ENCODE measurements around the gene ARHGAP24. TPM values are rescaled to one million over a fixed set of nuclear protein-coding genes. Genes with fewer than 3 reads are reported as not detected.

ARHGAP24 gene
- total and polyA plus RNA-seq, 4 donors: 1.8 to 15.2 (median 3.3) TPM

- H3K27ac ChIP-seq (ENCODE audit: low read depth in 1 of 2, low read length in 2 of 2): no peak overlapping the region
- 70% methylated on average over 5 of the region's 5 CpGs for WGBS
Measured at GRCh38 chr4:85607624-85608023, 132.7 kb downstream of the ARHGAP24 start.

GRCh38 chr4:85610450-85610849 is 135.5 kb downstream of the ARHGAP24 start:
- H3K27me3 ChIP-seq (ENCODE audit: control insufficient read depth in 4 of 4, insufficient read depth in 4 of 4, low read length in 3 of 4): no peaks in the 10 kb centered on the region
- H3K9ac ChIP-seq (ENCODE audit: low read depth in 1 of 2, low read length in 2 of 2): no peak overlapping the region
- H3K4me3 ChIP-seq (ENCODE audit: low read depth in 1 of 3, low read length in 3 of 3): no peak overlapping the region
- H3K36me3 ChIP-seq (ENCODE audit: control insufficient read depth in 4 of 4, insufficient read depth in 3 of 4, low read depth in 1 of 4, low read length in 3 of 4): no peaks in the 10 kb centered on the region
- WGBS: 96% methylated on average over 2 of the region's 2 CpGs
- no peak for DNase-seq (ENCODE audit: low spot score)
- H3K27ac ChIP-seq (ENCODE audit: low read depth in 1 of 2, low read length in 2 of 2): no peak overlapping the region
- H3K9me3 ChIP-seq (ENCODE audit: control insufficient read depth in 4 of 4, low read length in 3 of 4): no peaks in the 10 kb centered on the region
- H3K4me1 ChIP-seq (ENCODE audit: control insufficient read depth in 4 of 4, insufficient read depth in 4 of 4, low read length in 3 of 4): no peaks in the 10 kb centered on the region
- no peak for TF ChIP-seq ZBTB33 (IDR thresholded peaks at IDR 0.05)
- no peak for TF ChIP-seq MAX (IDR thresholded peaks at IDR 0.05)
- no peak for TF ChIP-seq RAD21 (IDR thresholded peaks at IDR 0.05)
- TF ChIP-seq FOXA1 (IDR thresholded peaks at IDR 0.05): no peak
- TF ChIP-seq CTCF (IDR thresholded peaks at IDR 0.05; ENCODE audit: low read depth, low read length, missing input control): no peak
- TF ChIP-seq EGR1 (IDR thresholded peaks at IDR 0.05; ENCODE audit: low read depth in 2 of 2): no peak
- no peak for TF ChIP-seq HNF4G (IDR thresholded peaks at IDR 0.05)
- TF ChIP-seq RXRA (IDR thresholded peaks at IDR 0.05): no peak
- TF ChIP-seq NR2F2 (IDR thresholded peaks at IDR 0.05): no peak
- TF ChIP-seq ATF3 (IDR thresholded peaks at IDR 0.05): no peak
- TF ChIP-seq SP1 (IDR thresholded peaks at IDR 0.05): no peak
- no peak for TF ChIP-seq TAF1 (conservative IDR thresholded peaks at IDR 0.05)
- TF ChIP-seq GABPA (IDR thresholded peaks at IDR 0.05 in 1 of 2, conservative IDR thresholded peaks at IDR 0.05 in 1 of 2): no peak
- TF ChIP-seq REST (IDR thresholded peaks at IDR 0.05): no peak
- no peak for TF ChIP-seq HNF4A (conservative IDR thresholded peaks at IDR 0.05)

More at GRCh38 chr4:85607624-85608023, 132.7 kb downstream of the ARHGAP24 start:
- no peaks in the 10 kb centered on the region for H3K36me3 ChIP-seq (ENCODE audit: control insufficient read depth in 4 of 4, insufficient read depth in 3 of 4, low read depth in 1 of 4, low read length in 3 of 4)
- TF ChIP-seq SP1 (IDR thresholded peaks at IDR 0.05): no peak
- no peak for TF ChIP-seq TAF1 (conservative IDR thresholded peaks at IDR 0.05)
- TF ChIP-seq FOXA1 (IDR thresholded peaks at IDR 0.05): no peak
- TF ChIP-seq REST (IDR thresholded peaks at IDR 0.05): no peak
- TF ChIP-seq HNF4G (IDR thresholded peaks at IDR 0.05): no peak
- TF ChIP-seq RAD21 (IDR thresholded peaks at IDR 0.05): no peak
- TF ChIP-seq FOXA2 (IDR thresholded peaks at IDR 0.05): no peak
- no peak for TF ChIP-seq NR2F2 (IDR thresholded peaks at IDR 0.05)
- no peak for TF ChIP-seq JUND (IDR thresholded peaks at IDR 0.05)
- no peak for TF ChIP-seq RXRA (IDR thresholded peaks at IDR 0.05)
- H3K4me1 ChIP-seq (ENCODE audit: control insufficient read depth in 4 of 4, insufficient read depth in 4 of 4, low read length in 3 of 4): no peaks in the 10 kb centered on the region
- H3K27me3 ChIP-seq (ENCODE audit: control insufficient read depth in 4 of 4, insufficient read depth in 4 of 4, low read length in 3 of 4): no peaks in the 10 kb centered on the region
- no peak overlapping the region for H3K9ac ChIP-seq (ENCODE audit: low read depth in 1 of 2, low read length in 2 of 2)
- no peak overlapping the region for H3K4me3 ChIP-seq (ENCODE audit: low read depth in 1 of 3, low read length in 3 of 3)
- no peaks in the 10 kb centered on the region for H3K9me3 ChIP-seq (ENCODE audit: control insufficient read depth in 4 of 4, low read length in 3 of 4)
- no peak for DNase-seq (ENCODE audit: low spot score)

All from liver (tissue), 9 donors.